Smooth muscle cell (in vitro differentiated cells): ENCODE results near the gene TBC1D25. TPM values are rescaled to one million over a fixed set of nuclear protein-coding genes. Genes with fewer than 3 reads are reported as not detected.

ENCODE experiments used
- DNase-seq: peaks from one replicate; lab custom pipeline; 2025; ENCODE audit not compliant: unreplicated experiment; lab: John Stamatoyannopoulos, UW
- H2AFZ ChIP-seq: fragments of 200-600 bp; sonication (generic); 2 replicates; pipeline ENCODE4 v1.6.0; 2016; ENCODE audit warnings: antibody characterized with exemption, low read depth, mild to moderate bottlenecking
- H3F3A ChIP-seq: fragments of 200-600 bp; sonication (generic); 2 replicates; pipeline ENCODE4 v1.6.0; 2017; ENCODE audit warnings: antibody characterized with exemption, low read depth
- H3K27ac ChIP-seq: fragments of 200-600 bp; sonication (generic); 2 replicates; pipeline ENCODE4 v1.5.1; 2016; ENCODE audit warnings: low read depth, mild to moderate bottlenecking
- H3K27me3 ChIP-seq: fragments of 200-600 bp; sonication (generic); 2 replicates; pipeline ENCODE4 v1.6.1; 2016; ENCODE audit warnings: low read depth, mild to moderate bottlenecking
- H3K36me3 ChIP-seq: fragments of 200-600 bp; sonication (generic); 2 replicates; pipeline ENCODE4 v1.5.1; 2016; ENCODE audit warnings: low read depth
- H3K4me1 ChIP-seq: fragments of 200-600 bp; sonication (generic); 2 replicates; pipeline ENCODE4 v1.5.1; 2016; ENCODE audit warnings: low read depth
- H3K4me2 ChIP-seq: fragments of 200-600 bp; sonication (generic); 2 replicates; pipeline ENCODE4 v1.6.0; 2016; ENCODE audit warnings: mild to moderate bottlenecking
- H3K4me3 ChIP-seq: fragments of 200-600 bp; sonication (generic); 2 replicates; pipeline ENCODE4 v1.5.1; 2016; ENCODE audit warnings: mild to moderate bottlenecking
- H3K79me2 ChIP-seq: fragments of 200-600 bp; sonication (generic); 2 replicates; pipeline ENCODE4 v1.6.0; 2016; ENCODE audit warnings: low read depth, mild to moderate bottlenecking
- H3K9ac ChIP-seq: fragments of 200-600 bp; sonication (generic); 2 replicates; pipeline ENCODE4 v1.6.0; 2016; ENCODE audit warnings: low read depth
- H3K9me3 ChIP-seq: fragments of 200-600 bp; sonication (generic); replicated peaks from 2 replicates; pipeline ENCODE4 v1.5.1; 2016; ENCODE audit warnings: low read depth
- H4K20me1 ChIP-seq: fragments of 200-600 bp; sonication (generic); 2 replicates; pipeline ENCODE4 v1.6.0; 2016; ENCODE audit warnings: low read depth
- CTCF ChIP-seq: fragments of 200-600 bp; sonication (generic); IDR thresholded peaks from 2 replicates; pipeline ENCODE4 v1.5.1; 2017; ENCODE audit warnings: borderline replicate concordance, mild to moderate bottlenecking, antibody characterized with exemption; ENCODE audit not compliant: insufficient read depth, poor library complexity, severe bottlenecking
- WGBS: methylation state at CpG from one replicate; pipeline ENCODE4 v1.1.7; 2016; ENCODE audit warnings: low lambda C conversion rate; 5-methylcytosine and 5-hydroxymethylcytosine counted together
- polyA plus RNA-seq: library from polyadenylated mRNA; unstranded; fragments of >200 nt; fragmentation: Nextera tagmentation; extraction: Ambion mirVana; gene quantifications from 2 replicates; pipeline ENCODE4 v1.2.1, GENCODE V29; 2016
- total RNA-seq: library from RNA; depleted of rRNA; stranded (reverse); fragments of >200 nt; gene quantifications from 2 replicates; pipeline ENCODE4 v1.2.3, GENCODE V29; 2014

Gene TBC1D25
- total and polyA plus RNA-seq, 2 experiments from 2014 or later = 3.8 to 9.7 TPM

- no peaks in the 10 kb centered on the region for H3K27me3 ChIP-seq
- DNase-seq = no peak
- H3K9me3 ChIP-seq = no peaks in the 10 kb centered on the region
- no peaks in the 10 kb centered on the region for H3F3A ChIP-seq
- TF ChIP-seq CTCF = no peak
- peak overlapping the region; percentile 67 for H3K4me3 ChIP-seq
- peak overlapping the region; percentile 89 for H3K4me2 ChIP-seq
- no peaks in the 10 kb centered on the region for H3K36me3 ChIP-seq
- no peaks in the 10 kb centered on the region for H3K79me2 ChIP-seq
- WGBS = 72% methylated on average over 11 of the region's 11 CpGs
- H2AFZ ChIP-seq = no peak overlapping the region
- no peaks in the 10 kb centered on the region for H3K4me1 ChIP-seq
- H4K20me1 ChIP-seq = no peaks in the 10 kb centered on the region
- H3K9ac ChIP-seq = no peak overlapping the region
- H3K27ac ChIP-seq = no peak overlapping the region
Measured at GRCh38 chrX:48509619-48510018, 29.9 kb upstream of the TBC1D25 start.

- no peak for DNase-seq
- no peaks in the 10 kb centered on the region for H3K36me3 ChIP-seq
- H3K27ac ChIP-seq = no peak overlapping the region
- H2AFZ ChIP-seq = no peak overlapping the region
- H3K4me3 ChIP-seq = no peak overlapping the region
- no peaks in the 10 kb centered on the region for H3K79me2 ChIP-seq
- no peak overlapping the region for H3K4me2 ChIP-seq
- H3K9me3 ChIP-seq = no peaks in the 10 kb centered on the region
- H3K9ac ChIP-seq = no peak overlapping the region
- H3K27me3 ChIP-seq = no peaks in the 10 kb centered on the region
- no peaks in the 10 kb centered on the region for H3K4me1 ChIP-seq
- H3F3A ChIP-seq = no peaks in the 10 kb centered on the region
- TF ChIP-seq CTCF = peak; percentile 27
- 79% methylated on average over 3 of the region's 4 CpGs for WGBS
- H4K20me1 ChIP-seq = no peaks in the 10 kb centered on the region
Measured at GRCh38 chrX:48511560-48511959, 28.0 kb upstream of the TBC1D25 start.

- no peak overlapping the region for H3K9ac ChIP-seq
- no peak overlapping the region for H3K4me3 ChIP-seq
- no peak overlapping the region for H2AFZ ChIP-seq
- no peaks in the 10 kb centered on the region for H3K36me3 ChIP-seq
- no peak for DNase-seq
- no peaks in the 10 kb centered on the region for H3K79me2 ChIP-seq
- H3K4me2 ChIP-seq = no peak overlapping the region
- TF ChIP-seq CTCF = no peak
- H3K27me3 ChIP-seq = no peaks in the 10 kb centered on the region
- H3F3A ChIP-seq = no peaks in the 10 kb centered on the region
- no peaks in the 10 kb centered on the region for H4K20me1 ChIP-seq
- WGBS = 90% methylated on average over 20 of the region's 20 CpGs
- no peaks in the 10 kb centered on the region for H3K9me3 ChIP-seq
- no peak overlapping the region for H3K27ac ChIP-seq
- H3K4me1 ChIP-seq = no peaks in the 10 kb centered on the region
Measured at GRCh38 chrX:48512371-48512935, 27.1 kb upstream of the TBC1D25 start.

GRCh38 chrX:48513670-48514069 is 25.8 kb upstream of the TBC1D25 start:
- H3K27me3 ChIP-seq = no peaks in the 10 kb centered on the region
- no peaks in the 10 kb centered on the region for H3K36me3 ChIP-seq
- H3K27ac ChIP-seq = peak overlapping the region; percentile 46
- no peaks in the 10 kb centered on the region for H3K9me3 ChIP-seq
- no peak for TF ChIP-seq CTCF
- H3F3A ChIP-seq = no peaks in the 10 kb centered on the region
- no peak overlapping the region for H3K4me2 ChIP-seq
- WGBS = 43% methylated on average over 4 of the region's 4 CpGs
- no peak overlapping the region for H2AFZ ChIP-seq
- H3K79me2 ChIP-seq = no peaks in the 10 kb centered on the region
- H3K4me1 ChIP-seq = no peaks in the 10 kb centered on the region
- DNase-seq = no peak
- no peaks in the 10 kb centered on the region for H4K20me1 ChIP-seq
- no peak overlapping the region for H3K9ac ChIP-seq
- H3K4me3 ChIP-seq = no peak overlapping the region
